Measurements from ENCODE around the gene SDHB. TPM values are rescaled to one million over a fixed set of nuclear protein-coding genes. Genes with fewer than 3 reads are reported as not detected.
A peak's percentile ranks its signal among the peaks of the same experiment; 100 is the strongest.

SDHB gene
- total RNA-seq, 1 donor from 2014 or later, result 46.3 TPM

DNA sequence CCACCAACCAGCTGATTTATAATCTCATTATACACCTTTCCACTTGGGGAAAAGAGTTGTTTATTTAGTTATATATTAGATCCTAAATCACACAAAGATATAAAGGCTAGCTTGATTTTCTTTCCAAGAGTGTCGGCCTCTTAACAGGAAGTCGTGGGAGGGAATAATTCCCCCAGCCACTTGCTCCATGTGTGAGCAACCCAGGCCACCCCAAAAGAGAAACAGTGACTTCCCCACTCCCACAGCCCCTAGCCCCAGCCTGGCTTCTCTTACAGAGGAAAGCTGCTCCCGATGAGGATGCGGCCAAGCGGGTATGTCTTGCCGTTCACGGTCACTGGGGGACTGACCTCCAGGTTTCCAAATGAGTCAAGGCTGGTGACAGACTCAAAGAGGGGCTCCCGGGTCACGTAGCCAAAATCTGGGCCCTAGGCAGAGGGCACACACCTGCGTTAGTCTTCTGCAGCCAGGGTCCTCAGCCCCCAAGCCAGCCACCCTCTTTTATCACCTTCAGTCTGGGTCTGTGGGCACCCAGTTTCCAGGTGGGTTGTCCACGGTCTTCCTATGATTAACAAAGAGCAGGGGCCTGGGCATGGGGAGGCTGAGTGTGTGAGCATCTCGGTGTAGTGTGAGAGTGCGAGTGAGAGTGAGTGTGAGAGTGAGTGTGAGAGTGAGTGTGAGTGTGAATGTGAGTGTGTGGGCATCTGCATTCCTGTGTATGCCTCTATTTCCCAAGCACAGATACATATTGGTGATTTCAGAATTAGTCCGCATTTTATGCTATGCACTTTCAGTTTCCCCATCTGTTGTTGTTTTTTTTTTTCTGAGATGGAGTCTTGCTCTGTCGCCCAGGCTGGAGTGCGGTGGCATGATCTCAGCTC, 25.4 kb upstream of the SDHB start:
- no peak overlapping the region for H3K4me3 Mint-ChIP-seq (ENCODE audit: low read depth)
- no peak overlapping the region for H3K27ac Mint-ChIP-seq
- peaks cover 2% of the 10 kb centered on the region for H3K27me3 Mint-ChIP-seq
- H3K9me3 Mint-ChIP-seq (ENCODE audit: low read depth), result no peaks in the 10 kb centered on the region
- TF ChIP-seq, protein P1, sequence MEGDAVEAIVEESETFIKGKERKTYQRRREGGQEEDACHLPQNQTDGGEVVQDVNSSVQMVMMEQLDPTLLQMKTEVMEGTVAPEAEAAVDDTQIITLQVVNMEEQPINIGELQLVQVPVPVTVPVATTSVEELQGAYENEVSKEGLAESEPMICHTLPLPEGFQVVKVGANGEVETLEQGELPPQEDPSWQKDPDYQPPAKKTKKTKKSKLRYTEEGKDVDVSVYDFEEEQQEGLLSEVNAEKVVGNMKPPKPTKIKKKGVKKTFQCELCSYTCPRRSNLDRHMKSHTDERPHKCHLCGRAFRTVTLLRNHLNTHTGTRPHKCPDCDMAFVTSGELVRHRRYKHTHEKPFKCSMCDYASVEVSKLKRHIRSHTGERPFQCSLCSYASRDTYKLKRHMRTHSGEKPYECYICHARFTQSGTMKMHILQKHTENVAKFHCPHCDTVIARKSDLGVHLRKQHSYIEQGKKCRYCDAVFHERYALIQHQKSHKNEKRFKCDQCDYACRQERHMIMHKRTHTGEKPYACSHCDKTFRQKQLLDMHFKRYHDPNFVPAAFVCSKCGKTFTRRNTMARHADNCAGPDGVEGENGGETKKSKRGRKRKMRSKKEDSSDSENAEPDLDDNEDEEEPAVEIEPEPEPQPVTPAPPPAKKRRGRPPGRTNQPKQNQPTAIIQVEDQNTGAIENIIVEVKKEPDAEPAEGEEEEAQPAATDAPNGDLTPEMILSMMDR (IDR thresholded peaks at IDR 0.05; ENCODE audit: unreplicated experiment), result no peak
- no peaks in the 10 kb centered on the region for H3K4me1 Mint-ChIP-seq (ENCODE audit: low read depth)
- H3K36me3 Mint-ChIP-seq (ENCODE audit: insufficient read depth), result no peaks in the 10 kb centered on the region
- no peak for DNase-seq (ENCODE audit: low spot score, unreplicated experiment)

DNA sequence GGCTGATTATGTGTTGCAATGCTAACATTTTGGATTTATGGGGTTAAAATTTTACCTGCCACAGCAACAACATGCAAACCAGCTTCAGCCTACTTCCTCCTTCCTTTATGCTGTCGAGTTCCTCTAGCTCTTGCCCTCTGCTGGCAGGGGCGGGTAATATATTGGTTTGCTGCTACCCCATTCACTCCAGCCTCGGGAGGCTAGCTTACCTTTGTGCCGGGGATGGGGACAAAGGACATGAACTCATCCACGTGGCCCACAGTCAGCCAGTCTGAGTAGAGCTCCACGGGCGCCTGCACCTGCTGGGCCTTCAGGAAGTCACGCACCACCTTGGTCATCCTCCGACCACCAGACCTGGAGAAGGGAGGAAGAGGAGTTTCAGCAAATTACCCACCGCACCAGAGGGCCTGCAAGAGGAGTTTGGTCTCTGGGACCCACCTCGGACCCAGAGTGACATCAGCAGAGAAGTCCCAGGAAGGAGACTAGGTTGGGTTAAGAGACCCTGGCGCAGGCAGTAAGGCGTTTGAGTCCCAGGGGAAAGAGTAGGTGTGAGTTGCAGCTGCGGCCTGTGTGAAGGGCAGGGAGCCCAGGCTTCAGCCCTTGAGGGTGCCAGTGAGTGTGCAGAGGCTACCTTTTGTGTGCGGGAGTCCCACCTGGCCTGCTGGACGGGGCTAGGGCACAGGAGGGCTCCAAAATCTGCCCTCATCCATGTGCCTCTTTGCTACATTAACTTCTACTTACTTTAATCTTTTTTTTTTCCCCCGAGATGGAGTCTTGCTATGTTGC, 21.8 kb upstream of the SDHB start:
- no peak overlapping the region for H3K4me3 Mint-ChIP-seq (ENCODE audit: low read depth)
- H3K4me1 Mint-ChIP-seq (ENCODE audit: low read depth), result no peaks in the 10 kb centered on the region
- no peaks in the 10 kb centered on the region for H3K27me3 Mint-ChIP-seq
- H3K36me3 Mint-ChIP-seq (ENCODE audit: insufficient read depth), result no peaks in the 10 kb centered on the region
- no peaks in the 10 kb centered on the region for H3K9me3 Mint-ChIP-seq (ENCODE audit: low read depth)
- TF ChIP-seq, protein P1 (IDR thresholded peaks at IDR 0.05; ENCODE audit: unreplicated experiment), result peak; percentile 47
- no peak overlapping the region for H3K27ac Mint-ChIP-seq
- no peak for DNase-seq (ENCODE audit: low spot score, unreplicated experiment)

DNA sequence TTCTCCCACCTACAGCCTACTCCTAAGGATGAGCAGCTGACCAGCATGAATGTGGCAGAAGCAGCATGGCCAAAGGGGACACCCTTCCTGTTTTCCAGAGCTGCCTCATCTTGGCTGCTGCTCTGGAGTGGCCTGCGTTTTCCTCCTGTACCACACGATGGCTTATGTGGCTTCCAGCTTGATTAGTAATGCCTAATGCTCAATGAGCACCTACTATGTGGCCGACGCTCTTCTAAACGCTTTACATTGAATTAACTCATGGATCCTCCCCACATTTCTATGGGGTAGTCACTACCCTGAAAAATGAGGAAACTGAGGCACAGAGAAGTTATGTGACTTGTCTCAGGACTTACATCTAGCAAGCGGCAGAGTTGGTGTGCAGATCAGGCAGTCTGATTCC, 18.0 kb upstream of the SDHB start:
- Mint-ChIP-seq H3K4me3 (ENCODE audit: low read depth) (no peak overlapping the region), H3K4me1 (ENCODE audit: low read depth) (no peaks in the 10 kb centered on the region), H3K9me3 (ENCODE audit: low read depth) (no peaks in the 10 kb centered on the region), H3K27me3 (peaks cover 5% of the 10 kb centered on the region), H3K36me3 (ENCODE audit: insufficient read depth) (no peaks in the 10 kb centered on the region), H3K27ac (no peak overlapping the region)
- DNase-seq (ENCODE audit: low spot score, unreplicated experiment), result no peak
- TF ChIP-seq, protein P1 (IDR thresholded peaks at IDR 0.05; ENCODE audit: unreplicated experiment), result no peak

DNA sequence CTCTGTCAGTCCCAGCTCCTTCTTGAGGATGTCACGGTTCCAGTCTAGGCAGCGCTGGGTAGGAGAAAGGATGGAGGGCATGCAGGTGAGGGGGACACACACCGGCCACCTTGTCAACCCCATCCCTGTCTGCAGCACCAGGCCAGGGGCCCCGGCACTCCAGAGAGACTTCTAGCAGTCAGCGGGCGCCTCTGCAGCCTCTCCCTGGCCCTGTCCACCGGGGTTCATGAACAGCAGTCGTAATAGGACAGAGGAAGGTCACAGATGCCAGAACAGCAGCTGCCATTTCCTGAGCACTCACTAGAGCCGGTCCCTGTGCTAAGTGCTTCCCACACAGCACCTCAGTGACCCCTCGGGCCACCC, 16.3 kb upstream of the SDHB start:
- Mint-ChIP-seq H3K4me3 (ENCODE audit: low read depth) (no peak overlapping the region), H3K36me3 (ENCODE audit: insufficient read depth) (no peaks in the 10 kb centered on the region), H3K9me3 (ENCODE audit: low read depth) (no peaks in the 10 kb centered on the region), H3K27ac (no peak overlapping the region), H3K27me3 (peaks cover 5% of the 10 kb centered on the region), H3K4me1 (ENCODE audit: low read depth) (no peaks in the 10 kb centered on the region)
- TF ChIP-seq, protein P1 (IDR thresholded peaks at IDR 0.05; ENCODE audit: unreplicated experiment), result no peak
- no peak for DNase-seq (ENCODE audit: low spot score, unreplicated experiment)

DNA sequence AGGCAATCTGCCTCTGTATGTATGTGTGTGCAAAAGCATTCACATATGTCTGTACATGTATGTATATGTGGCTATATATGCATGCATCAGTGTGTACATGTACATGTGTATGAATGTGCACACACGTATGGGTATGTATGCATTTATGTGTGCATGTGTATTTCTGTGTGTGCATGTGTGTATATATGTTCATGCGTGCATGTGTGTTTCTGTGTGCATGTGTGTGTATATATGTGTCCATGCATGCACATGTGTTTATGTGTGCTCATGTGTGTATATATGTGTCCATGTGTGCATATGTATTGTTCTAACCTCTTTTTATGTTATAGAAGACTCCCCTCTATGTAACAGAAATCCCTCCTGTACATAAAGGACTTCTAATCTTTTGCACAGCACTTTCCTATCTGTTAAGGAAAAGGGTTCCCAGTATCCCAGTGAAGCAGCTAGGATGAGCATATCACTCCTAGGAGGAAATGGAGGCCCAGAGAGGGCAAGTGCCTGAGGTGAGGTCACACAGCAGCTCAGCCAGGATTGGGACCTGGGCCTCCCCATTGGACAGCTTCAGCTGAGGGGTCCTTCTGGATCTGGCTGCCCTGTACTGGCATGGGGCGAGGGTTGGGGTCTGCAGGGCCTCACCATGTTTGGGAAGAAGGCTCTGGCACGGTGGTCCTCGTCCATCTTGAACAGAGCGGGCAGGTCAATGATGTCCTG, 15.8 kb upstream of the SDHB start:
- Mint-ChIP-seq H3K27ac (no peak overlapping the region), H3K36me3 (ENCODE audit: insufficient read depth) (no peaks in the 10 kb centered on the region), H3K27me3 (peaks cover 5% of the 10 kb centered on the region), H3K4me1 (ENCODE audit: low read depth) (no peaks in the 10 kb centered on the region), H3K4me3 (ENCODE audit: low read depth) (no peak overlapping the region), H3K9me3 (ENCODE audit: low read depth) (no peaks in the 10 kb centered on the region)
- TF ChIP-seq, protein P1 (IDR thresholded peaks at IDR 0.05; ENCODE audit: unreplicated experiment), result no peak
- no peak for DNase-seq (ENCODE audit: low spot score, unreplicated experiment)
